ENCODE data around the gene AMBRA1.

The AMBRA1 gene

DNA sequence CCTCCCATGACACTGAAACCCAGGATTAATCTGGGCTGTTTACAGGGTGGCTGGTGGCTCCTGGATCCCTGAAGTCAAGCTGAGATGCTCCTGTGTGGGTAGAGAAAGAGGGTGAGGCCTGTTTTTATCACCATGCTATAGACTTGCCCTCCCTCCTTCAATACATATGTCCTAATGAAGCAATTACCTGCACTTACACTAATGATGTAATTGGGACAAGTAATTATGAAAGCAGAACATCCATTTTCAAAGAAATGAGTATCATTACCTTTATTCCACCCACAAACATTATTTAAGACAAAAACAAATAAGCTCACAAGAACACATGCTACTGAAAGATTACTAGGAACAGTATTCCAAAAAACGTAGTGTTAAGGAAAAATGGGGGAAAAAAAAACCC, 138.0 kb downstream of the AMBRA1 start:
- no peak for DNase-seq (ENCODE audit: low read depth, low spot score)
- no peaks in the 10 kb centered on the region for H3K27me3 ChIP-seq (ENCODE audit: control insufficient read depth, insufficient read depth, low read length)
- H3K36me3 ChIP-seq (ENCODE audit: control insufficient read depth, insufficient read depth, low read length) = no peaks in the 10 kb centered on the region
- WGBS (ENCODE audit: insufficient coverage, insufficient read length) = no CpG with 5 or more reads among the region's 1 CpG
- H3K4me3 ChIP-seq (ENCODE audit: low read length) = no peak overlapping the region
- no peak overlapping the region for H3K27ac ChIP-seq (ENCODE audit: low read length)
- peaks cover 9% of the 10 kb centered on the region; the same call in 1 of the 2 replicates for H3K4me1 ChIP-seq (ENCODE audit: control insufficient read depth, insufficient read depth, low read length)
- no peaks in the 10 kb centered on the region for H3K9me3 ChIP-seq (ENCODE audit: control insufficient read depth, insufficient read depth, low read length)

DNA sequence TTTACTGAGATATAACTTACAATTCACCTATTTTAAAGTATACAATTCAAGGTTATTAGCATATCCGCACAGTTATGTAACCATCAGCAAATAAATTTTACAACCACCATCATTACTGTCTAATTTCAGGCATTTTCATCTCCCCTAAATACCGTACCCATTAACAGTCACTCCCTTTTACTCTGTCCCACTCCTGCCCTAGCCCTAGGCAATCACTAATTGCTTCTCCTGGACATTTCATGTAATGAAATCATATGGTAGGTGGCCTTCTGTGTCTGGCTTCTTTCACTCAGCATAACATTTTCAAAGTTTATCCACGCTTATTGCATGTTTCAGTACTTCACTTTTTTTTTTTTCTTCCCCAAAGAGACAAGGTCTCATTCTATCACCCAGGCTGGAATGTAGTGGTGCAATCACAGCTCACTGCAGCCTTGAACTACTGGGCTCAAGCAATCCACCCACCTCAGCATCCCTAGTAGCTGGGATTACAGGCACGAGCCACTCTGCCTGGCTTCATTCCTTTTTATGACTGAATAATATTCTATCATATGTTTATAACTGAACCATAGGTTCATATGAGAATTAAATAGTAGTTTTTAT, 140.8 kb downstream of the AMBRA1 start:
- H3K36me3 ChIP-seq (ENCODE audit: control insufficient read depth, insufficient read depth, low read length) = no peaks in the 10 kb centered on the region
- H3K4me1 ChIP-seq (ENCODE audit: control insufficient read depth, insufficient read depth, low read length) = peaks cover 9% of the 10 kb centered on the region; the same call in 1 of the 2 replicates
- no peaks in the 10 kb centered on the region for H3K9me3 ChIP-seq (ENCODE audit: control insufficient read depth, insufficient read depth, low read length)
- 100% methylated on average over 1 of the region's 4 CpGs for WGBS (ENCODE audit: insufficient coverage, insufficient read length)
- no peak overlapping the region for H3K4me3 ChIP-seq (ENCODE audit: low read length)
- DNase-seq (ENCODE audit: low read depth, low spot score) = no peak
- H3K27ac ChIP-seq (ENCODE audit: low read length) = no peak overlapping the region
- no peaks in the 10 kb centered on the region for H3K27me3 ChIP-seq (ENCODE audit: control insufficient read depth, insufficient read depth, low read length)

DNA sequence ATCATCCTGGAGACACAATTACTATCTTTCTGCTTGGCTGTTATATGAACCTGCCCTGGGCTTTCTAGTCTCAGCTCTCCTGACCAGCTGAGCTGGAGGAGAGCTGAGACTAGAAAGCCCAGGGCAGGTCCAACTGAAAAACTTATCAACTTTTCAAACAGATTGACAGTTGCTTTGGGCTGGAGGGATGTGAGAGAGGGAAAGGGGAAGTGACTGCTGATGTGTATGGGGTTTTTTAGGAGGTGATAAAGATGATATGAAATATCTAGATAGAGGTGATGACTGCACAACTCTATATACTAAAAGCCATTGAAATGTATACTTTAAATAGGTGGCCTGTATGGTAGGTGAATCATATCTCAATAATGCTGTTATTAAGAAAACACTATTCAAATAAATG, 142.1 kb downstream of the AMBRA1 start:
- H3K4me1 ChIP-seq (ENCODE audit: control insufficient read depth, insufficient read depth, low read length) = peaks cover 5% of the 10 kb centered on the region; the same call in 1 of the 2 replicates
- H3K27me3 ChIP-seq (ENCODE audit: control insufficient read depth, insufficient read depth, low read length) = no peaks in the 10 kb centered on the region
- H3K4me3 ChIP-seq (ENCODE audit: low read length) = no peak overlapping the region
- H3K9me3 ChIP-seq (ENCODE audit: control insufficient read depth, insufficient read depth, low read length) = no peaks in the 10 kb centered on the region
- no peak for DNase-seq (ENCODE audit: low read depth, low spot score)
- no peaks in the 10 kb centered on the region for H3K36me3 ChIP-seq (ENCODE audit: control insufficient read depth, insufficient read depth, low read length)
- H3K27ac ChIP-seq (ENCODE audit: low read length) = no peak overlapping the region

DNA sequence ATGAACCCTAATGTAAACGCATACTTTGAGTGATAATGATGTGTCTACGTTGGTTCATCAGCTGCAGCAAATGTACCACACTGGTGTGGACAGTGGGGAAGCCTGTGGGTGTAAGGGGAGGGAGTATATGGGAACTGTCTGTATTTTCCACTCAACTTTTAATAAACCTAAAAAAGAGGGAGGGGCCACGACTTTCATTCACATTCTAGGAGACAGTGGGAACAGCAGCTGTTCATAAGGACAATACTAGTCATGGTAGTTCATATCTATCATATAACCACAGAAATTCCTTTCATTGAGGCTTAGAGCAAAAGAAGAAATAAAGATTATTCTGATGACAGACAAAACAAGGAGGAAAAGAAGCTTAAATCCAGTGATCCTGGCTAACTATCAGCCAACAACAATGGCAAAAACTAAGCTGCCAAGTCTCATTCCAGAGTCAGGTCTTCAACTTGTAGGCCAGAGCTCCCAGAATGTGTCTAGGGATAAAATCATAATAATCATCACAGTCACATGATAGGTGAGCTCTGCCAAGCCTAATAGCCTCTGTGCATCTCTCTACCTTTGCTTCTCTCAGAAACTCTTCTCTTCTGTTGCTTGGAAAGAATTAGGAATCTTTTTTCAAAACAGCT, 142.9 kb downstream of the AMBRA1 start:
- no peaks in the 10 kb centered on the region for H3K4me1 ChIP-seq (ENCODE audit: control insufficient read depth, insufficient read depth, low read length)
- no peak overlapping the region for H3K4me3 ChIP-seq (ENCODE audit: low read length)
- H3K9me3 ChIP-seq (ENCODE audit: control insufficient read depth, insufficient read depth, low read length) = no peaks in the 10 kb centered on the region
- no CpG with 5 or more reads among the region's 3 CpGs for WGBS (ENCODE audit: insufficient coverage, insufficient read length)
- DNase-seq (ENCODE audit: low read depth, low spot score) = no peak
- H3K27ac ChIP-seq (ENCODE audit: low read length) = no peak overlapping the region
- no peaks in the 10 kb centered on the region for H3K36me3 ChIP-seq (ENCODE audit: control insufficient read depth, insufficient read depth, low read length)
- H3K27me3 ChIP-seq (ENCODE audit: control insufficient read depth, insufficient read depth, low read length) = no peaks in the 10 kb centered on the region

DNA sequence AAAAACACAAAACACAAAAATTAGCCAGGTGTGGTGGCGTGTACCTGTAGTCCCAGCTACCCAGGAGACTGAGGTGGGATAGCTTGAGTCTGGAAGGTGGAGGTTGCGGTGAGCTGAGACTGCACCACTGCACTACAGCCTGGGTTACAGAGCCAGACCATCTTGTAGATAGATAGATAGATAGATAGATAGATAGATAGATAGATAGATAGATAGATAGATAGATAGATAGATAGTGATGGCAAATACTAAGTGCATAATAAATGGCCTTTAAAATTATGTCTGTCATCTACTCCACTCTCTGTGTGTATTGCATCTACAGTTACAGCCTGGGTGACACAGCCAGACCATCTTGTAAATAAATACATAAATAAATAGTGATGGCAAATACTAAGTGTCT, 146.3 kb downstream of the AMBRA1 start:
- WGBS (ENCODE audit: insufficient coverage, insufficient read length) = no CpG with 5 or more reads among the region's 2 CpGs

DNA sequence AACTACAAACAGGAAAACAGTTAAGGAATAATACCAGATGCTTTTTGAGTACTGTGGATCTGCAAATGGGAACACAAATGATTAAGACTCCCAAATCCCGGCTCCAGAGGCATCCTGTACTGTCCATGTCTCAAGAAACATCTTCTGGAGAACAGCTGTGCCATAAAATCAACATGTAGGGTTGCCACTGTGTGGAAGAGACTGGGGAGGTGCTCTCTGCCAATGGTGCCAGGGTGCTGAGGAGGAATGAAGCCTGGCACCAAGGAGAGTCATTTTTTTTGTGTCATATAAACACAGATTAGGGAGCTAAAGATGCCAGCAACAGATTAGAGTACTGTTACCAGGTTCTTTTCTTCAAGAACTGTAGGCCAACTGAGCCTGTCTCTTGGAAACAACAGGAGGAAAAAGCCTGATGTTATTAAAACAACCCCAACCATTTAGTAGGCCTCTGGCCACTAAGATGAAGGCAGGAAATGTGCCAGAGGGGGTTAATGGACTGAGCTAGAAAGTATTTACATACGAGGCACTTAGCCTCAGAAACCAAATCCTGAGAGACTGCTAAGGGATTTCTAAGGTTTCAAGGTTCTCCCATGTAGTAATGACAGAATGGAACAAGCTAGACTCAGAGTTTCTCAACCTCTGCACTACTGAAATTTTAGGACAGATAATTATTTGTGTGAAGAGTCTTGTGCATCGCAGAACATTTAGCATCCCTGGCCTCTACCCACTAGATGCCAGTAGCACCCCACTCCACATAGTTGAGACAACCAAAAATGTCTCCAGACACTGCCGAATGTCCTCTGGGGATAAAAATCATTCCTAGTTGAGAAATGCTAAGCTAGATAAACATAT, 147.7 kb downstream of the AMBRA1 start:
- no peak for DNase-seq (ENCODE audit: low read depth, low spot score)
- Histone ChIP-seq H3K4me1 (ENCODE audit: control insufficient read depth, insufficient read depth, low read length) (no peaks in the 10 kb centered on the region), H3K27me3 (ENCODE audit: control insufficient read depth, insufficient read depth, low read length) (no peaks in the 10 kb centered on the region), H3K4me3 (ENCODE audit: low read length) (no peak overlapping the region), H3K9me3 (ENCODE audit: control insufficient read depth, insufficient read depth, low read length) (no peaks in the 10 kb centered on the region), H3K27ac (ENCODE audit: low read length) (no peak overlapping the region), H3K36me3 (ENCODE audit: control insufficient read depth, insufficient read depth, low read length) (no peaks in the 10 kb centered on the region)
- WGBS (ENCODE audit: insufficient coverage, insufficient read length) = no CpG with 5 or more reads among the region's 4 CpGs

More for the DNA sequence above, 146.3 kb downstream of the AMBRA1 start:
- H3K4me1 ChIP-seq (ENCODE audit: control insufficient read depth, insufficient read depth, low read length) = no peaks in the 10 kb centered on the region
- H3K27ac ChIP-seq (ENCODE audit: low read length) = no peak overlapping the region
- H3K9me3 ChIP-seq (ENCODE audit: control insufficient read depth, insufficient read depth, low read length) = no peaks in the 10 kb centered on the region
- no peaks in the 10 kb centered on the region for H3K36me3 ChIP-seq (ENCODE audit: control insufficient read depth, insufficient read depth, low read length)
- no peak for DNase-seq (ENCODE audit: low read depth, low spot score)
- no peaks in the 10 kb centered on the region for H3K27me3 ChIP-seq (ENCODE audit: control insufficient read depth, insufficient read depth, low read length)
- no peak overlapping the region for H3K4me3 ChIP-seq (ENCODE audit: low read length)

DNA sequence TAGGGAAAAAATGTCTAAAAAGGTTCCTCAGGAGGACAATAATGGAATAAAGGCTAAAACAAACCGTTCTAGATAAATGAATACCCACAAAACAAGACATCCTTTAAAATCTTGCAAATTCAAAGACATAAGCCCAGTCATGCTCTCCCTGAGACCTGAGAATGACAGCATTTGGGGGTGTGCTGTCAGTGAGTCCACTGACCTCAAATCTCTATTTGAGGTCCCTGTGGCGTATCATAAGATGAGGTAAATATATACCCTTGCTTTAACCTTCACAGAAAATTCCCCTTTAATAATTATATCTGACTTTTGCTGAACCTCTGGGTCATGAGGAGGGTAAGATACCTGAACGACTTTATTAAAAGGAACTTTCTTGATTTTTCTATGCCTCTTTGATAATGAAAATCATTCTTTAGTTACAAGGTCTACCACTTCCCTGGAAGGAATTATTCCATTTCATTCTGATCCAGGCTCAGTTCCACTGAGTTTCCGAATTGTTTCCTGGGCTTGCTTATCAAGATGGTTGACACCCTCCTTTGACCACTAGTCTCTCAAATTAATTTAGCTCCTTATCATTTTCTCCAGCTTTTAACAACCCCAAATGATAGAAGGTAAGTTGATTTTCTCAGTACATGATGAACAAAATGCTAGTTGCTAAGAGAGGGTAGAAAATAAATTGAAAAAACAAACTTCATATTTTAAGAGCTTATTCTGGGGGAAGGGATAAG, 148.5 kb downstream of the AMBRA1 start:
- Histone ChIP-seq H3K27me3 (ENCODE audit: control insufficient read depth, insufficient read depth, low read length) (no peaks in the 10 kb centered on the region), H3K4me3 (ENCODE audit: low read length) (no peak overlapping the region), H3K27ac (ENCODE audit: low read length) (no peak overlapping the region), H3K4me1 (ENCODE audit: control insufficient read depth, insufficient read depth, low read length) (no peaks in the 10 kb centered on the region), H3K36me3 (ENCODE audit: control insufficient read depth, insufficient read depth, low read length) (no peaks in the 10 kb centered on the region), H3K9me3 (ENCODE audit: control insufficient read depth, insufficient read depth, low read length) (no peaks in the 10 kb centered on the region)
- no CpG with 5 or more reads among the region's 4 CpGs for WGBS (ENCODE audit: insufficient coverage, insufficient read length)
- DNase-seq (ENCODE audit: low read depth, low spot score) = no peak

DNA sequence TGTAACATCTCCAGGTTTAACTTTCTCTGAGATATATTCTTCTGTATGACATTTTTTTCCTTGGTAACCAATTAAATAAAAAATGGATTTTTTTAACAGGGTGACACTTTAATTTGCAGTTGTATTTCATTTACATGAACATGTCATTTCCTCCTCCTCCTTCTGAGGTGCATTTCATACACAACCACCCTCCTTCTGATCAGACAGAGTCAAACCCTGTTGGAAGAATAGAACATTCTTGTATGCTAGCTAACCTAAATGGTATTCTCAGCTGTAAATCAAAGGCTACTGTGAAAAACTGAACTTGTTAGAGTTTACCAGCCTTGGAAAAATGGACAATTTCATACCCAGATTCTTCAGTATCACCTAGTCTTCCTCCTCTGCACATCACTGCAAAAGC, 149.5 kb downstream of the AMBRA1 start:
- H3K4me1 ChIP-seq (ENCODE audit: control insufficient read depth, insufficient read depth, low read length) = no peaks in the 10 kb centered on the region
- H3K4me3 ChIP-seq (ENCODE audit: low read length) = no peak overlapping the region
- H3K9me3 ChIP-seq (ENCODE audit: control insufficient read depth, insufficient read depth, low read length) = no peaks in the 10 kb centered on the region
- no peak for DNase-seq (ENCODE audit: low read depth, low spot score)
- H3K27me3 ChIP-seq (ENCODE audit: control insufficient read depth, insufficient read depth, low read length) = no peaks in the 10 kb centered on the region
- no peak overlapping the region for H3K27ac ChIP-seq (ENCODE audit: low read length)
- H3K36me3 ChIP-seq (ENCODE audit: control insufficient read depth, insufficient read depth, low read length) = no peaks in the 10 kb centered on the region

DNA sequence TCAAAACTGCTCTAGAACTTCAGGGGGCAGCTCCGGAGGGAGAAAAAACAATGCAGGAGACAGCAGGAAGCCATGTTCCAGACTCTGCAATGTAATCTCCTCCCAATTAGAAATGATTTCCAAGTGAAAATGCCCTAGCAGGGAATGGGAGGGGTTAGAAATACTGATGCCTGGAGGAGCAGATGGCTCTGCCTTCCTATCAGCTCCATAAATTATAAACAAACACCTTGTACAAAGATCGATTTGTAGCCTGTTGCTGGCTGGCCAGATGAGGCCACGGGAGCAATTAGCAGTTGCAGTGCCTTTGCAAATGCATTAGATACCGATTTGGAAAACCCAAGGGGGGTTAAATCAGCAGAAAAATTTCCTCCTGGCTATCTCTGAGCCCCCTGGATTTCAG, 155.6 kb downstream of the AMBRA1 start:
- Histone ChIP-seq H3K4me1 (ENCODE audit: control insufficient read depth, insufficient read depth, low read length) (peaks cover 3% of the 10 kb centered on the region), H3K27me3 (ENCODE audit: control insufficient read depth, insufficient read depth, low read length) (no peaks in the 10 kb centered on the region), H3K27ac (ENCODE audit: low read length) (no peak overlapping the region), H3K4me3 (ENCODE audit: low read length) (no peak overlapping the region), H3K9me3 (ENCODE audit: control insufficient read depth, insufficient read depth, low read length) (no peaks in the 10 kb centered on the region), H3K36me3 (ENCODE audit: control insufficient read depth, insufficient read depth, low read length) (peaks cover 2% of the 10 kb centered on the region; the same call in 1 of the 2 replicates)
- DNase-seq (ENCODE audit: low read depth, low spot score) = no peak
- no CpG with 5 or more reads among the region's 4 CpGs for WGBS (ENCODE audit: insufficient coverage, insufficient read length)

DNA sequence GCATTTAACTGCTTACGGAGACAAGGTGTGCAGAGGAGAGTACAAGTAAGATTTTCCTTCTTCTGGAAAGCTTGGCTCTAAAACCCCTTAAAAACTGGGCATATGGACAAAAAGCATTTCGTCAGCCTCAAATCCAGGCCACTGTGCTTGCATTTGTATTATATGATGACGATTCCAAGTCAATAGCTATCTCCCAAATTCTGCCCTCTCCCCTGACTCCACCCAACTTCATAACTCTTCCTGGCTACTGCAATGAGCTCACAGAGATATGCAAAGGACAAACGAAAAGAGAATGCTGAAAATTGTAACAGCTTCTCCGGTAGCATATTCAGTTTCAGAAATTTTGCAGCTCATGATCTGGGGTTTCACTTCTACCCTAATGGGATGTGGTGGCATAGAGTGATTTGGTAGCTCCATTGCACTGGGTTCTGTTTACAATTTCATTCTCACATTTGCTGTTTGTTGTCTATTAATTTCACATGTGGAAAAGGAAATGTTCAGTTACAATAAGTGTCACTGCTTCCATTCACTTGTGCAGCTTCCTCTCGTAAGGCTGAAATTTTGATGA, 156.6 kb downstream of the AMBRA1 start:
- Histone ChIP-seq H3K27ac (ENCODE audit: low read length) (no peak overlapping the region), H3K9me3 (ENCODE audit: control insufficient read depth, insufficient read depth, low read length) (no peaks in the 10 kb centered on the region), H3K36me3 (ENCODE audit: control insufficient read depth, insufficient read depth, low read length) (peaks cover 3% of the 10 kb centered on the region; the same call in 1 of the 2 replicates), H3K4me3 (ENCODE audit: low read length) (no peak overlapping the region), H3K4me1 (ENCODE audit: control insufficient read depth, insufficient read depth, low read length) (peaks cover 3% of the 10 kb centered on the region), H3K27me3 (ENCODE audit: control insufficient read depth, insufficient read depth, low read length) (no peaks in the 10 kb centered on the region)
- DNase-seq (ENCODE audit: low read depth, low spot score) = no peak
- WGBS (ENCODE audit: insufficient coverage, insufficient read length) = no CpG with 5 or more reads among the region's 6 CpGs

All from iPS DF 6.9 (cell line).